HEK293 (cell line): ENCODE data around the gene MEST.

ENCODE experiments used
- CTCF ChIA-PET: fragments of 350-600 bp; formaldehyde crosslinking; extraction: SDS; loops from one replicate; lab custom pipeline; 2021; ENCODE audit warnings: antibody characterized with exemption; lab: Yijun Ruan, JAX
- POLR2A ChIA-PET: fragments of 300-600 bp; formaldehyde crosslinking; extraction: SDS; loops from one replicate; lab custom pipeline; 2020; ENCODE audit warnings: antibody characterized with exemption, inconsistent platforms; lab: Yijun Ruan, JAX
- H3K27ac ChIP-seq: fragments of 200-500 bp; sonication (Bioruptor generic); 2 replicates; pipeline ENCODE4 v1.5.1; 2014; ENCODE audit warnings: low read depth, low read length, control low read depth, inconsistent platforms; ENCODE audit errors: extremely low read depth
- H3K36me3 ChIP-seq, 2 experiments: fragments of 200-500 bp in 1 of 2; sonication (Bioruptor generic) in 1 of 2; 1 replicate in 1 of 2; 2 replicates in 1 of 2; pipeline ENCODE4 v1.5.1; 2014 to 2017; ENCODE audit warnings: inconsistent platforms in 2 of 2, low read length in 2 of 2; ENCODE audit not compliant: control insufficient read depth in 2 of 2, insufficient read depth in 1 of 2
- H3K4me1 ChIP-seq: fragments of 200-500 bp; sonication (Bioruptor generic); 2 replicates; pipeline ENCODE4 v1.5.1; 2014; ENCODE audit warnings: mild to moderate bottlenecking, low read length, inconsistent platforms; ENCODE audit not compliant: control insufficient read depth, insufficient read depth
- H3K4me3 ChIP-seq: 2 replicates; pipeline ENCODE4 v1.5.1; 2011; ENCODE audit warnings: low read depth, mild to moderate bottlenecking, control low read depth, low read length, moderate library complexity
- H3K9me3 ChIP-seq: fragments of 200-500 bp; sonication (Bioruptor generic); 2 replicates; pipeline ENCODE4 v1.5.1; 2014; ENCODE audit warnings: low read depth, low read length, inconsistent platforms; ENCODE audit not compliant: control insufficient read depth, insufficient read depth
- KLF9 ChIP-seq: fragments of 450-650 bp; formaldehyde crosslinking; IDR thresholded peaks from 2 replicates; pipeline ENCODE4 v1.5.1; 2016; ENCODE audit warnings: missing biosample characterization, missing genetic modification characterization, low read depth
- SCRT1 ChIP-seq: fragments of 450-650 bp; formaldehyde crosslinking; IDR thresholded peaks from 2 replicates; pipeline ENCODE4 v1.5.1; 2016; ENCODE audit warnings: missing biosample characterization, missing genetic modification characterization, borderline replicate concordance
- SP2 ChIP-seq: fragments of 450-650 bp; formaldehyde crosslinking; IDR thresholded peaks from 2 replicates; pipeline ENCODE4 v1.5.1; 2016; ENCODE audit warnings: missing biosample characterization, missing genetic modification characterization
- ZBTB20 ChIP-seq: fragments of 450-650 bp; formaldehyde crosslinking; IDR thresholded peaks from 2 replicates; pipeline ENCODE4 v1.5.1; 2016; ENCODE audit warnings: missing biosample characterization, missing genetic modification characterization
- ZBTB8A ChIP-seq: fragments of 450-650 bp; formaldehyde crosslinking; IDR thresholded peaks from 2 replicates; pipeline ENCODE4 v1.5.1; 2016; ENCODE audit warnings: missing biosample characterization, missing genetic modification characterization
- ZFHX2 ChIP-seq: fragments of 450-650 bp; formaldehyde crosslinking; conservative IDR thresholded peaks from 2 replicates; pipeline ENCODE4 v1.5.1; 2016; ENCODE audit warnings: missing biosample characterization, missing genetic modification characterization
- ZNF132 ChIP-seq: fragments of 450-650 bp; formaldehyde crosslinking; IDR thresholded peaks from 2 replicates; pipeline ENCODE4 v1.5.1; 2017; ENCODE audit warnings: missing biosample characterization, missing genetic modification characterization, borderline replicate concordance
- ZNF2 ChIP-seq: fragments of 450-650 bp; formaldehyde crosslinking; IDR thresholded peaks from 2 replicates; pipeline ENCODE4 v1.5.1; 2016; ENCODE audit warnings: missing biosample characterization, missing genetic modification characterization
- ZNF214 ChIP-seq: fragments of 450-650 bp; formaldehyde crosslinking; IDR thresholded peaks from 2 replicates; pipeline ENCODE4 v1.5.1; 2017; ENCODE audit warnings: missing biosample characterization, mild to moderate bottlenecking, missing genetic modification characterization, borderline replicate concordance
- ZNF266 ChIP-seq: fragments of 450-650 bp; formaldehyde crosslinking; IDR thresholded peaks from 2 replicates; pipeline ENCODE4 v1.5.1; 2016; ENCODE audit warnings: missing biosample characterization, missing genetic modification characterization, low read depth
- ZNF292 ChIP-seq: fragments of 450-650 bp; formaldehyde crosslinking; IDR thresholded peaks from 2 replicates; pipeline ENCODE4 v1.5.1; 2016; ENCODE audit warnings: low read depth, missing biosample characterization, missing genetic modification characterization, borderline replicate concordance
- ZNF311 ChIP-seq: fragments of 450-650 bp; formaldehyde crosslinking; IDR thresholded peaks from 2 replicates; pipeline ENCODE4 v1.5.1; 2017; ENCODE audit warnings: missing biosample characterization, missing genetic modification characterization, borderline replicate concordance
- ZNF548 ChIP-seq: fragments of 450-650 bp; formaldehyde crosslinking; IDR thresholded peaks from 2 replicates; pipeline ENCODE4 v1.5.1; 2016; ENCODE audit warnings: missing biosample characterization, missing genetic modification characterization
- TF ChIP-seq, protein P1 (sequence below): fragments of 450-650 bp; formaldehyde crosslinking; IDR thresholded peaks from 2 replicates; pipeline ENCODE4 v1.5.1; 2016; ENCODE audit warnings: missing biosample characterization, missing genetic modification characterization
- TF ChIP-seq, protein P2 (sequence below): fragments of 450-650 bp; formaldehyde crosslinking; optimal IDR thresholded peaks from 2 replicates; pipeline ENCODE3; 2016; ENCODE audit warnings: missing biosample characterization, mild to moderate bottlenecking, missing genetic modification characterization
- TF ChIP-seq, protein P3 (sequence below): fragments of 450-650 bp; formaldehyde crosslinking; IDR thresholded peaks from 2 replicates; pipeline ENCODE4 v1.5.1; 2017; ENCODE audit warnings: missing biosample characterization, missing genetic modification characterization

The MEST gene, protein sequence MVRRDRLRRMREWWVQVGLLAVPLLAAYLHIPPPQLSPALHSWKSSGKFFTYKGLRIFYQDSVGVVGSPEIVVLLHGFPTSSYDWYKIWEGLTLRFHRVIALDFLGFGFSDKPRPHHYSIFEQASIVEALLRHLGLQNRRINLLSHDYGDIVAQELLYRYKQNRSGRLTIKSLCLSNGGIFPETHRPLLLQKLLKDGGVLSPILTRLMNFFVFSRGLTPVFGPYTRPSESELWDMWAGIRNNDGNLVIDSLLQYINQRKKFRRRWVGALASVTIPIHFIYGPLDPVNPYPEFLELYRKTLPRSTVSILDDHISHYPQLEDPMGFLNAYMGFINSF

DNA sequence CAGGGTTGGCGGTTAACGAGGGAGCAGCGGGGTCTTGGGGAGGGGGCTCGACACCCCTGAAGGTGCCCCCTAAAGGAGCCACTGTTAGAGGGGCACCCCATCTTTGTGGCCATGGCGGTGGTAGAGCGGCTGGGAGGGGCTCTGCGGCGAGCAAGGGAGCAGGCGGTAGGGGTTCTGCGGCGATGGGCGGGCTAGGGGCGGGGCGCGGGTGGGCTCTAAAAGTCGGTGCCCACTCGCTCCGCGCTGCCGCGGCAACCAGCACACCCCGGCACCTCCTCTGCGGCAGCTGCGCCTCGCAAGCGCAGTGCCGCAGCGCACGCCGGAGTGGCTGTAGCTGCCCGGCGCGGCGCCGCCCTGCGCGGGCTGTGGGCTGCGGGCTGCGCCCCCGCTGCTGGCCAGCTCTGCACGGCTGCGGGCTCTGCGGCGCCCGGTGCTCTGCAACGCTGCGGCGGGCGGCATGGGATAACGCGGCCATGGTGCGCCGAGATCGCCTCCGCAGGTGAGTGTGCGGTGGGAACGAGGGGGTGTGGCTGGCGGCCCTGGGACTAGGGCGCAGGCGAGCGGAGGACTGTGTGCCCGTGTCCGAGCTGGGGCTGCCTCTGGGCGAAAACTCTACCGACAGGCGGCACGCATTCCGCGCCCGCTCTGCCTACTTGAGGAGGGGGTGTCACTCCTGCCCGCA lies at the start of gene MEST:
MEST (plus strand) TSS at position 245 of the 682 bp plus-strand sequence; CDS start at position 474, 229 bp downstream.
- ChIA-PET CTCF (no interaction called here), POLR2A (no interaction called here)
- Histone ChIP-seq H3K27ac (no peak within 1 kb of the TSS), H3K36me3 (no peaks in the 10 kb centered on the region), H3K9me3 (no peaks in the 10 kb centered on the region), H3K4me1 (no peaks in the 10 kb centered on the region), H3K4me3 (peak within 1 kb of the TSS; percentile 42)
- TF ChIP-seq ZNF311 (tag by site-specific recombination) (no peak), SCRT1 (tag by site-specific recombination) (no peak), ZBTB8A (tag by site-specific recombination) (peak; percentile 61), KLF9 (peak; percentile 53), ZBTB20 (tag by site-specific recombination) (no peak; the same call in none of the 2 replicates), SP2 (tag by site-specific recombination) (0 out of 2 replicates have a peak, but pooled peaks have one; percentile 16), ZNF292 (tag by site-specific recombination) (no peak)
- TF ChIP-seq, protein P1, sequence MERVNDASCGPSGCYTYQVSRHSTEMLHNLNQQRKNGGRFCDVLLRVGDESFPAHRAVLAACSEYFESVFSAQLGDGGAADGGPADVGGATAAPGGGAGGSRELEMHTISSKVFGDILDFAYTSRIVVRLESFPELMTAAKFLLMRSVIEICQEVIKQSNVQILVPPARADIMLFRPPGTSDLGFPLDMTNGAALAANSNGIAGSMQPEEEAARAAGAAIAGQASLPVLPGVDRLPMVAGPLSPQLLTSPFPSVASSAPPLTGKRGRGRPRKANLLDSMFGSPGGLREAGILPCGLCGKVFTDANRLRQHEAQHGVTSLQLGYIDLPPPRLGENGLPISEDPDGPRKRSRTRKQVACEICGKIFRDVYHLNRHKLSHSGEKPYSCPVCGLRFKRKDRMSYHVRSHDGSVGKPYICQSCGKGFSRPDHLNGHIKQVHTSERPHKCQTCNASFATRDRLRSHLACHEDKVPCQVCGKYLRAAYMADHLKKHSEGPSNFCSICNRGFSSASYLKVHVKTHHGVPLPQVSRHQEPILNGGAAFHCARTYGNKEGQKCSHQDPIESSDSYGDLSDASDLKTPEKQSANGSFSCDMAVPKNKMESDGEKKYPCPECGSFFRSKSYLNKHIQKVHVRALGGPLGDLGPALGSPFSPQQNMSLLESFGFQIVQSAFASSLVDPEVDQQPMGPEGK (tag by site-specific recombination): no peak
- TF ChIP-seq, protein P2, sequence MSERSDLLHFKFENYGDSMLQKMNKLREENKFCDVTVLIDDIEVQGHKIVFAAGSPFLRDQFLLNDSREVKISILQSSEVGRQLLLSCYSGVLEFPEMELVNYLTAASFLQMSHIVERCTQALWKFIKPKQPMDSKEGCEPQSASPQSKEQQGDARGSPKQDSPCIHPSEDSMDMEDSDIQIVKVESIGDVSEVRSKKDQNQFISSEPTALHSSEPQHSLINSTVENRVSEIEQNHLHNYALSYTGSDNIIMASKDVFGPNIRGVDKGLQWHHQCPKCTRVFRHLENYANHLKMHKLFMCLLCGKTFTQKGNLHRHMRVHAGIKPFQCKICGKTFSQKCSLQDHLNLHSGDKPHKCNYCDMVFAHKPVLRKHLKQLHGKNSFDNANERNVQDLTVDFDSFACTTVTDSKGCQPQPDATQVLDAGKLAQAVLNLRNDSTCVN (tag by site-specific recombination): peak; percentile 51

DNA sequence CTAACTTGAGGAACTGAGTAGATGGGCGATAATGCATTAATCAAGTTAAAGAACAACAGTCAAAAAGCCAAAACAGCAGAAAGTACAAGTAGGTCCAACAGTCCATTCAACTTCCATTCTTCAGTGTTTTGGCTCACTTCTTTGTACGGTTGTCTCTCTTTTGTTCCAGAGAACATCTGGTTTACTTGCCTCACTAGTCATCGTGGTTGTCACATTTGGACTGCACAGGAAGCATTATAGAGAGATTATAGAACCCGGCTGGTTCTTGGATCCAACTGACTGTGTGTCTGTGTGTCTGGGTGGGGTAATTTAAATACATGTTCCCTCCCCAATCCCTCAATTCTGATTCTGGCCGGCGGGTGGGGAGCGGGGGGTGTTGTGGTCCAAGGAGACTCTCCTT lies 49.3 kb upstream of the MEST start:
- H3K4me1 ChIP-seq: no peaks in the 10 kb centered on the region
- H3K9me3 ChIP-seq: no peaks in the 10 kb centered on the region
- H3K36me3 ChIP-seq: no peaks in the 10 kb centered on the region
- no peak for TF ChIP-seq ZNF548
- no peak for TF ChIP-seq ZNF2 (tag by site-specific recombination)
- TF ChIP-seq, protein P3, sequence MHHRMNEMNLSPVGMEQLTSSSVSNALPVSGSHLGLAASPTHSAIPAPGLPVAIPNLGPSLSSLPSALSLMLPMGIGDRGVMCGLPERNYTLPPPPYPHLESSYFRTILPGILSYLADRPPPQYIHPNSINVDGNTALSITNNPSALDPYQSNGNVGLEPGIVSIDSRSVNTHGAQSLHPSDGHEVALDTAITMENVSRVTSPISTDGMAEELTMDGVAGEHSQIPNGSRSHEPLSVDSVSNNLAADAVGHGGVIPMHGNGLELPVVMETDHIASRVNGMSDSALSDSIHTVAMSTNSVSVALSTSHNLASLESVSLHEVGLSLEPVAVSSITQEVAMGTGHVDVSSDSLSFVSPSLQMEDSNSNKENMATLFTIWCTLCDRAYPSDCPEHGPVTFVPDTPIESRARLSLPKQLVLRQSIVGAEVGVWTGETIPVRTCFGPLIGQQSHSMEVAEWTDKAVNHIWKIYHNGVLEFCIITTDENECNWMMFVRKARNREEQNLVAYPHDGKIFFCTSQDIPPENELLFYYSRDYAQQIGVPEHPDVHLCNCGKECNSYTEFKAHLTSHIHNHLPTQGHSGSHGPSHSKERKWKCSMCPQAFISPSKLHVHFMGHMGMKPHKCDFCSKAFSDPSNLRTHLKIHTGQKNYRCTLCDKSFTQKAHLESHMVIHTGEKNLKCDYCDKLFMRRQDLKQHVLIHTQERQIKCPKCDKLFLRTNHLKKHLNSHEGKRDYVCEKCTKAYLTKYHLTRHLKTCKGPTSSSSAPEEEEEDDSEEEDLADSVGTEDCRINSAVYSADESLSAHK (tag by site-specific recombination): no peak
- no peak for TF ChIP-seq ZNF311 (tag by site-specific recombination)
- TF ChIP-seq ZFHX2 (tag by site-specific recombination): no peak
- TF ChIP-seq ZNF266 (tag by site-specific recombination): no peak
- TF ChIP-seq ZNF132 (tag by site-specific recombination): no peak
- no peak for TF ChIP-seq ZNF214
- TF ChIP-seq, all 188 proteins: peak for 0
- Histone ChIP-seq H3K4me3 (no peak overlapping the region), H3K27ac (no peak overlapping the region)
- POLR2A ChIA-PET: no interaction called here
- CTCF ChIA-PET: no interaction called here
